Measurements from ENCODE around the gene STRA6. TPM values are rescaled to one million over a fixed set of nuclear protein-coding genes. Genes with fewer than 3 reads are reported as not detected.

Gene STRA6
- total RNA-seq, 2 experiments from 2014 or later: not detected

- no peak for DNase-seq (ENCODE audit: low spot score)
- no peak overlapping the region for H3K4me3 ChIP-seq (ENCODE audit: low read depth, low read length, poor library complexity, severe bottlenecking)
- H3K79me2 ChIP-seq (ENCODE audit: insufficient read depth, low read depth, low read length): no peaks in the 10 kb centered on the region
- ChIA-PET CTCF (ENCODE audit: unreplicated experiment) (no interaction called here), POLR2A (interaction anchor here (0.7 to 1.1 kb wide), 2 partner anchors 28 to 101 kb away, joined by 3 read pairs; no protein-coding TSS in a partner anchor)
- H3K9me3 ChIP-seq (ENCODE audit: low read length): no peaks in the 10 kb centered on the region
- no peak for TF ChIP-seq EZH2phosphoT487 (IDR thresholded peaks at IDR 0.05; ENCODE audit: borderline replicate concordance, low read depth, low read length)
- no peak for TF ChIP-seq CTCF (conservative IDR thresholded peaks at IDR 0.05; ENCODE audit: low read length)
- no peaks in the 10 kb centered on the region for H3K9me2 ChIP-seq (ENCODE audit: insufficient read depth, low read length)
- intact Hi-C loops (cut with micrococcal nuclease; ENCODE audit: unreplicated experiment): no loop called here
- no peaks in the 10 kb centered on the region for H3K36me3 ChIP-seq (ENCODE audit: insufficient read depth, low read length)
- no peaks in the 10 kb centered on the region for H4K20me1 ChIP-seq (ENCODE audit: insufficient read depth, low read length)
- H2AFZ ChIP-seq (ENCODE audit: low read length): no peak overlapping the region
- BruUV-seq (replicated peaks): no TSS peak
- no peak overlapping the region for H3K27ac ChIP-seq (ENCODE audit: low read depth, low read length, poor library complexity, severe bottlenecking)
- peaks cover 6% of the 10 kb centered on the region for H3K4me1 ChIP-seq (ENCODE audit: insufficient read depth, low read length, poor library complexity, severe bottlenecking)
- no peak overlapping the region for H3K4me2 ChIP-seq (ENCODE audit: low read length)
These were observed 48.7 kb upstream of the STRA6 start for GRCh38 chr15:74251131-74251811.

GRCh38 chr15:74250266-74250665 is 47.7 kb upstream of the STRA6 start:
- no peaks in the 10 kb centered on the region for H4K20me1 ChIP-seq (ENCODE audit: insufficient read depth, low read length)
- DNase-seq (ENCODE audit: low spot score): no peak
- no peaks in the 10 kb centered on the region for H3K9me3 ChIP-seq (ENCODE audit: low read length)
- peaks cover 6% of the 10 kb centered on the region for H3K4me1 ChIP-seq (ENCODE audit: insufficient read depth, low read length, poor library complexity, severe bottlenecking)
- no peak overlapping the region for H3K27ac ChIP-seq (ENCODE audit: low read depth, low read length, poor library complexity, severe bottlenecking)
- H3K36me3 ChIP-seq (ENCODE audit: insufficient read depth, low read length): no peaks in the 10 kb centered on the region
- no peaks in the 10 kb centered on the region for H3K79me2 ChIP-seq (ENCODE audit: insufficient read depth, low read depth, low read length)
- TF ChIP-seq EZH2phosphoT487 (IDR thresholded peaks at IDR 0.05; ENCODE audit: borderline replicate concordance, low read depth, low read length) (no peak), CTCF (conservative IDR thresholded peaks at IDR 0.05; ENCODE audit: low read length) (no peak)
- intact Hi-C loops (cut with micrococcal nuclease; ENCODE audit: unreplicated experiment): no loop called here
- ChIA-PET CTCF (ENCODE audit: unreplicated experiment) (no interaction called here), POLR2A (no interaction called here)
- H3K9me2 ChIP-seq (ENCODE audit: insufficient read depth, low read length): no peaks in the 10 kb centered on the region
- no peak overlapping the region for H3K4me2 ChIP-seq (ENCODE audit: low read length)
- H3K4me3 ChIP-seq (ENCODE audit: low read depth, low read length, poor library complexity, severe bottlenecking): no peak overlapping the region
- no TSS peak for BruUV-seq (replicated peaks)
- H2AFZ ChIP-seq (ENCODE audit: low read length): no peak overlapping the region

- Histone ChIP-seq H3K79me2 (ENCODE audit: insufficient read depth, low read depth, low read length) (no peaks in the 10 kb centered on the region), H3K4me1 (ENCODE audit: insufficient read depth, low read length, poor library complexity, severe bottlenecking) (no peaks in the 10 kb centered on the region), H3K4me2 (ENCODE audit: low read length) (no peak overlapping the region), H3K36me3 (ENCODE audit: insufficient read depth, low read length) (no peaks in the 10 kb centered on the region), H4K20me1 (ENCODE audit: insufficient read depth, low read length) (no peaks in the 10 kb centered on the region), H3K4me3 (ENCODE audit: low read depth, low read length, poor library complexity, severe bottlenecking) (no peak overlapping the region), H3K27ac (ENCODE audit: low read depth, low read length, poor library complexity, severe bottlenecking) (no peak overlapping the region), H3K9me3 (ENCODE audit: low read length) (no peaks in the 10 kb centered on the region), H3K9me2 (ENCODE audit: insufficient read depth, low read length) (no peaks in the 10 kb centered on the region), H2AFZ (ENCODE audit: low read length) (no peak overlapping the region)
- POLR2A ChIA-PET: no interaction called here
- no peak for TF ChIP-seq EZH2phosphoT487 (IDR thresholded peaks at IDR 0.05; ENCODE audit: borderline replicate concordance, low read depth, low read length)
- no peak for TF ChIP-seq CTCF (conservative IDR thresholded peaks at IDR 0.05; ENCODE audit: low read length)
- no TSS peak for BruUV-seq (replicated peaks)
- intact Hi-C loops (cut with micrococcal nuclease; ENCODE audit: unreplicated experiment): no loop called here
- CTCF ChIA-PET (ENCODE audit: unreplicated experiment): no interaction called here
- DNase-seq (ENCODE audit: low spot score): no peak
These were observed 42.9 kb upstream of the STRA6 start for GRCh38 chr15:74245342-74245931.

Data from OCI-LY7 (cell line).